ENCODE measurements around the gene SFPQ. TPM values are rescaled to one million over a fixed set of nuclear protein-coding genes. Genes with fewer than 3 reads are reported as not detected.

Gene SFPQ
- total RNA-seq, 4 donors from 2014 or later = 177 to 629 (median 255) TPM

DNA sequence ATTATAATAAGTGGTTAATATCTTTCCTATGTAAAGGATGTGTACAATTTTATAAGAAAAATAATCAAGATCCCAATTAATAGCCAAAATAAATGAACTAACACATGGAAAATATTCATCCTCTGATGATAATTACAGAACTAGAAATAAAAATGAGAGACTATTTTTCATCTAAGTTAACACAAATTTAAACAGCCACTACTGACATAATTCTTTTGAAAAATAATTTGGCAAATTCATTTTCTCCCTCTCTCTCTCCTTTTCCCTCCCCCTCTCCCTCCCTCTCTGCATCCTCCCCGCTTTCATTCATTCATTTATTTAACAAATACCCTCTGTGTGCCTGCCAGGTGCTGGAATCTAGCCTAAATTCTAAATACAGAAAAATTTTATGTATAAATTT is 10.3 kb upstream of the SFPQ start:
- no peak overlapping the region for H3K4me3 ChIP-seq
- no peak overlapping the region for H3K27ac ChIP-seq
- no peaks in the 10 kb centered on the region for H3K9me3 ChIP-seq
- H3K4me1 ChIP-seq = no peaks in the 10 kb centered on the region
- H3K27me3 ChIP-seq = no peaks in the 10 kb centered on the region
- DNase-seq = no peak
- no peaks in the 10 kb centered on the region for H3K36me3 ChIP-seq
- TF ChIP-seq POLR2A (IDR thresholded peaks at IDR 0.05) (no peak), CTCF (IDR thresholded peaks at IDR 0.05) (no peak)

DNA sequence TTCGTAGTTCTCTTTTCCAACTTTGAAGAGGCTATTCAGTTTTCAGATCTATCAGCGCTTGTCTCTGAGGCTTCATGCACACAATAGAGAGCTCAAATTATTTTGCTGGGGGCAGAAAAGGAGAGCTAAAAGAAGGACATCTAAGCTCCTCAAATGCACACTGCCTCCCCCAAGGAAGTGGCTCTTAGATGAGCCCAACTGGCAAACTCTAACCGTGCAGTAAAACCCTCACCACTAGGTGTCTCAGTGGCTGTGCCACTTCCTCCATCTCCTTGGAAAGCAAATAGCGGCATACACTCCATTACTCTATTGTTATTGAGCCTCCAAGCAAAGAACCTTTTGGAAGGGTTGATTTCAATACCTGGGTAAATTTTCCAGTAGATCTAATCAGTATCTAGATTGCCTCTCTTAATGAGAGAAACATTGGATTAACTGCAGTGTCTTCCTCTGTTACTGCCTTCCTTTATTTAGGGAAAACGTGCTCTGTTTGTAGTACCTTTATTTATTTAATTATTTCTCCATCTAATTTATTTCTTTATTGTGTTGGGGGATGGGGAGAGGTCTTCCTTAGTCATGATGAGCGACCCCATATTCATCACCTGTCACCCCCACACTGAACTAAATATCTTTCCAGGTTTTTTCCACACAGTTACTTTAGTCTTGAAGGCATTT is 9.2 kb upstream of the SFPQ start:
- TF ChIP-seq POLR2A (IDR thresholded peaks at IDR 0.05) (no peak), CTCF (IDR thresholded peaks at IDR 0.05) (peak; percentile 71 to 86 (median 80))
- no peaks in the 10 kb centered on the region for H3K27me3 ChIP-seq

DNA sequence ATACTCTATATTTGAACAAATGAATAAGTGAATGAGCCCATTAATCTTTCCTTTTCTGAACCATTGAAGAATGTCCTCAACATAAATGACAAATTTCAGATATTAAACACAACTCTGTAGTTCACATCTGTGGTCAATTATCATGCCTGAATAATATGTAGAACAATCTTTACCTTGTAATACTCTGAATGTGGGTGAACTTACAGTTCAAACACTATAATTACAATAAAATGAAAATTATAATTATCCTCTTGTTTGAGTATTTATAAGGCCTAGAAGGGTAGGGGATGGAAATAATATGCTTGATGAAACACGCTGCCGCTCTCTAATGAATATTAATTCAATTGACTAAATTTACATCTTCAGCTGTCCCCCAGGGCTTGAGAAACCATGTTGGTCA is 8.7 kb upstream of the SFPQ start:
- H3K4me1 ChIP-seq = no peaks in the 10 kb centered on the region
- no peaks in the 10 kb centered on the region for H3K36me3 ChIP-seq
- no peak for DNase-seq
- TF ChIP-seq CTCF (IDR thresholded peaks at IDR 0.05) (no peak), POLR2A (IDR thresholded peaks at IDR 0.05) (no peak)
- H3K27me3 ChIP-seq = no peaks in the 10 kb centered on the region
- H3K27ac ChIP-seq = no peak overlapping the region
- H3K4me3 ChIP-seq = no peak overlapping the region
- H3K9me3 ChIP-seq = no peaks in the 10 kb centered on the region

More for the DNA sequence above, 9.2 kb upstream of the SFPQ start:
- Histone ChIP-seq H3K36me3 (no peaks in the 10 kb centered on the region), H3K4me3 (no peak overlapping the region), H3K9me3 (no peaks in the 10 kb centered on the region), H3K4me1 (no peaks in the 10 kb centered on the region), H3K27ac (no peak overlapping the region)
- peak in 2 of 3 donors; percentile 55 to 88 for DNase-seq

DNA sequence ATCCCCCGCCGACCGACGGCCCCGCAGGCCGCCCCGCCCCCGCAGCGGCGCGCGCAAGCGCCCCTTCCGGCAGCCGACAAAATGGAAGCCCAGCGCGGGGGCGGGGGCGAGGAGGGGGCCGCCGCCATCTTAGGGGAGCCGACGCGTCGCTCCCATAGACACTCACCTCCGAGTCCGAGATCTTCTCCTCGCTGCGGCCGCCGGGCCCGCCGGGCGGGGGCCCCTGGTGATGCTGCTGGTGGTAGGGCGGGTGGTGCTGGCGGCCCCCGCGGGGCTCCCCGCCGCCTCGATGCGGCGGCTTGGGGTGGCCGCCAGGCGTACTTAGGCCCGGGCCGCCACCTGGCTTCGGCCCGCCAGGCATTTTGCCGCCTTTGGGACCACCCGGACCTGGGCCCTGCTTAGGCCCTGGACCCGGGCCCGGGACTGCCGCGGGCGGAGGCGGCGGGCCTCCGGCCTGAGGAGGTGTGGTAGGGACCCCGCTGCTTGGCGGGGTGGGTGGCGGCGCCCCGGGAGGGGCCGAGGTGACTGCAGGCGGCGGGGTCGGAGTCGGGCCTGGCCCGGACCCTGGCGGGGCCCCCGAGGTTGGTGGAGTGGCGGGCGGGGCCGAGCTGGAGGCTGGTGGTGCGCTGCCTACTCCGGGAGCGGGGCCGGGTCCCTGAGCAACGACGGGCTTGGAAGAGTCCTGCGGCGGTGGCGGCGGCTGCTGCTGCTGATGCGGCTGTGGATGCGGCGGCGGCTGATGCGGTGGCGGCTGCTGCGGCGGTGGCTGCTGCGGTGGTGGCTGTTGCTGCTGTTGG is 691 bp downstream of the SFPQ start:
- TF ChIP-seq POLR2A (IDR thresholded peaks at IDR 0.05) = peak in 1 of 2 donors; percentile 18
- TF ChIP-seq CTCF (IDR thresholded peaks at IDR 0.05) = peak in 5 of 6 experiments; percentile 6 to 35 (median 31)
- Histone ChIP-seq H3K27me3 (no peaks in the 10 kb centered on the region), H3K4me1 (peaks cover 4 to 40% (median 7%) of the 10 kb centered on the region in 4 donors), H3K36me3 (peaks cover 0 to 41% (median 0%) of the 10 kb centered on the region in 3 donors), H3K9me3 (no peaks in the 10 kb centered on the region), H3K27ac (peak overlapping the region; percentile 98 to 99 (median 99)), H3K4me3 (peak overlapping the region; percentile 98 to 99 (median 99))
- DNase-seq = peak; percentile 75 to 93 (median 91)

DNA sequence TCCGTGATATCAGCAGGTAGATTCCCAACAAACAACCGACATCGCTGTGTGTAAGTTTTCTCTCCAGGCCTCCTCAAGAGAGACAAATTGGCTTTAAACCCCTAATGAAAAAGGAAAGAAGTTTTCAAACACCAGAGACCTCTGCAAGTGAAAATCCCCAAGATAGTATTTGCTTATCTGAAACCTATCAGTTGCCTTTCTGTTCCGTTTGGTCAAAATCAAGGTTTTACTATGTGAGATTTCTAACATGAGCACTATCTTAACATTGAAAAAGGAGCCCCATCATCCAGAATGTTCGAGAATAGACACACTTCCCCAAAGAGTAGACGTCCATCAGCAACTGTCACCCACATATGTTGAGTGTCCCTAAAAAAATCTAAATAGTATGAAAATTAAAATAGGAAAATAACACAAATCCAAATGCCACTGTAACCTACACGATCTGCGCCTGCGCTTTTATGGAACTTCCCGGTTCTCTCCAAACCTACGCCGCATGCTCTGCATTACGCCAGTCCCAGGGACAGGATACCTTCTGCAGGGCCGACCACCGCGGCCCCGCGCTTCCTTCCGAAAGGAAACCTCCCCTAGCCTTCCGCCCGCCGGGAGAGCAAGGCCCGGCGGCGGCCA is 1.4 kb downstream of the SFPQ start:
- Histone ChIP-seq H3K9me3 (no peaks in the 10 kb centered on the region), H3K27me3 (no peaks in the 10 kb centered on the region), H3K4me3 (peak overlapping the region; percentile 98 to 99 (median 99)), H3K4me1 (peaks cover 4 to 45% (median 7%) of the 10 kb centered on the region in 4 donors), H3K36me3 (peaks cover 0 to 48% (median 0%) of the 10 kb centered on the region in 3 donors), H3K27ac (peak overlapping the region; percentile 98 to 99 (median 99))
- DNase-seq = no peak
- no peak for TF ChIP-seq CTCF (IDR thresholded peaks at IDR 0.05)
- TF ChIP-seq POLR2A (IDR thresholded peaks at IDR 0.05) = no peak
